CD4-positive, alpha-beta T cell treated with Interleukin-4 for 1 hour (primary cell): Measurements from ENCODE around the gene MEST.
"Not testable (repeated sequence)": the region's sequence is repeated elsewhere in the genome, so short reads cannot be mapped to it uniquely, and the experiment has no call there.

Experiments
- DNase-seq, 2 donors: peaks; one replicate each; pipeline ENCODE4 v3.0.0-alpha.2; 2020 to 2022

The MEST gene

GRCh38 chr7:130486114-130486953 lies 5.6 kb upstream of the MEST start:
- peak; percentile 67 to 72 for DNase-seq

GRCh38 chr7:130486954-130487436 lies 4.9 kb upstream of the MEST start:
- no peak for DNase-seq

- no peak for DNase-seq
Measured at GRCh38 chr7:130488392-130489139, 3.3 kb upstream of the MEST start.

- no peak for DNase-seq
Measured at GRCh38 chr7:130489140-130489983, 2.5 kb upstream of the MEST start.

- DNase-seq: no peak
Measured at GRCh38 chr7:130490311-130490791, 1.5 kb upstream of the MEST start.

- DNase-seq: peak; percentile 19 to 24
Measured at GRCh38 chr7:130490888-130491804, 739 bp upstream of the MEST start.

GRCh38 chr7:130492523-130493274 lies 814 bp downstream of the MEST start:
- no peak for DNase-seq

GRCh38 chr7:130493275-130493873 lies 1.5 kb downstream of the MEST start:
- DNase-seq: no peak

GRCh38 chr7:130494431-130494858 lies 2.6 kb downstream of the MEST start:
- no peak for DNase-seq

- no peak for DNase-seq
Measured at GRCh38 chr7:130500463-130500862, 8.6 kb downstream of the MEST start.

- no peak for DNase-seq
Measured at GRCh38 chr7:130500910-130501309, 9.0 kb downstream of the MEST start.

- no peak for DNase-seq
Measured at GRCh38 chr7:130505753-130506152, 13.9 kb downstream of the MEST start.

GRCh38 chr7:130506358-130506757 lies 14.5 kb downstream of the MEST start:
- no peak for DNase-seq

GRCh38 chr7:130512038-130512437 lies 20.2 kb downstream of the MEST start:
- DNase-seq: not testable (repeated sequence)

GRCh38 chr7:130513447-130513846 lies 21.6 kb downstream of the MEST start:
- DNase-seq: no peak

GRCh38 chr7:130515315-130516040 lies 23.6 kb downstream of the MEST start:
- no peak for DNase-seq

GRCh38 chr7:130521258-130521951 lies 29.5 kb downstream of the MEST start:
- no peak for DNase-seq

- not testable (repeated sequence) for DNase-seq
Measured at GRCh38 chr7:130523519-130524125, 31.7 kb downstream of the MEST start.

GRCh38 chr7:130524628-130525027 lies 32.7 kb downstream of the MEST start:
- no peak for DNase-seq
